NCI-H2171 treated with DMSO at 0.1 percent for 48 hours (cell line): ENCODE data around the gene RFPL1.
"Not testable (repeated sequence)": the region's sequence is repeated elsewhere in the genome, so short reads cannot be mapped to it uniquely, and the experiment has no call there.

ENCODE experiments used
- DNase-seq: peaks from one replicate; lab custom pipeline; 2025; lab: John Stamatoyannopoulos, UW

RFPL1 gene

DNA sequence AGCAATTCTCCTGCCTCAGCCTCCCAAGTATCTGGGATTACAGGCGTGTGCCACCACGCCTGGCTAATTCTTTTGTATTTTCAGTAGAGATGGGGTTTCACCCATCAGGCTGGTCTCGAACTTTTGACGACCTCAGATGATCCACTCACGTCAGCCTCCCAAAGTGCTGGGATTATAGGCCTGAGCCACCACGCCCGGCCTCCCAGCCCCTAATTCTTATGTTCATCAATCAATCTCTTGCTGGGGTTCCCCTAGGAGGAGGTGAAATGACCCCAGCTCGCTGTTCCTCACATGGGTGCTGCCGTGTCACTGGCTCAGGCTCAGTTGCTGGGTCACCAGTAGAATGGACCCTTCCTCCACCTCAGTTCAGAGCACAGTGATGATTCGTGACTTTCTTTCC lies at the start of gene RFPL1:
RFPL1 (plus strand) TSS at position 301 of the 400 bp plus-strand sequence.
- not testable (repeated sequence) for DNase-seq

GRCh38 chr22:29388759-29389090 lies 49.7 kb upstream of the RFPL1 start:
- DNase-seq: no peak

DNA sequence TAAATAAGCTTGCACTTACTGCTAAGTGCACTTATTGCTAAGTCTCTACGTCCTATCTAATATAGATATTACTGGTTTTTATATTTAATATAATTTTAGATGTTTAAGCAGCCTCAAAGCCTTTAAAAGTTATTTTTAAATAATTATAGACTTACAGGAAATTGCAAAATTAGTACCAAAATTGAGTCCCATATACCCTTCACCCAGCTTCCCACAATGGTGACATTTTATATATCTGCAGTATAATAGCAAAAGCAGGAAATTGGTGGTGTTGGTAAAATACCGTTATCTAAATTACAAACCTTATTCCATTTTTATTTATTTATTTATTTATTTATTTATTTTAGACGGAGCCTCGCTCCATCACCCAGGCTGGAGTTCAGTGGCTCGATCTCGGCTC lies 48.1 kb upstream of the RFPL1 start:
- no peak for DNase-seq

- DNase-seq: no peak
These were observed 46.8 kb upstream of the RFPL1 start for GRCh38 chr22:29391546-29391945.

DNA sequence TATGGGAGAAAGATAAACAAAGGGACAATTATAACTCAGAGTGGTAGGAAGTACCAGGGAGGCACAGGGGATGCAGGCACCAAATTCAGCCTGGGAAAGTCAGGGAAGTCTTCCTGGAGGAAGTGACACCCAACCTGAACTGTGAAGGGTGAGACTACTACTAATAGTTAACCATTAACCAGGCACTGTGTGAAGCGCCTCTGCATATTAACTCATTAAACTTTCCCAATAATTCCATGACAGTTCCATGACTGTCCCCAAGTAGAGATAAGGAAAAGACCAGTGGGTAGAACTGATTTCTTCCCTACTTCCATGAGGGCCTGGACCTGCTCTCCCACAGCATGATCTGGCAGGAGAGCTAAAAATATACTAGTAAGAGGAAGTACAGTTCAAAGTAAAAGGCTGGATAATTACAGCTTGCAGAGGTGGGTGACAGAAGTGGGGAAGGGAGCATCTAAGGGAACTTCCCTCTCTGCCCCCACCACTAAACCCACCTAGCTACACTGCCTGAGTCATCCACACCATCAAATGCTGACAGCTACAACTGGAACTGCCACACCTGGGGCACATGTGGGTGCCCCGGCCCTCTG lies 45.3 kb upstream of the RFPL1 start:
- DNase-seq: no peak

DNA sequence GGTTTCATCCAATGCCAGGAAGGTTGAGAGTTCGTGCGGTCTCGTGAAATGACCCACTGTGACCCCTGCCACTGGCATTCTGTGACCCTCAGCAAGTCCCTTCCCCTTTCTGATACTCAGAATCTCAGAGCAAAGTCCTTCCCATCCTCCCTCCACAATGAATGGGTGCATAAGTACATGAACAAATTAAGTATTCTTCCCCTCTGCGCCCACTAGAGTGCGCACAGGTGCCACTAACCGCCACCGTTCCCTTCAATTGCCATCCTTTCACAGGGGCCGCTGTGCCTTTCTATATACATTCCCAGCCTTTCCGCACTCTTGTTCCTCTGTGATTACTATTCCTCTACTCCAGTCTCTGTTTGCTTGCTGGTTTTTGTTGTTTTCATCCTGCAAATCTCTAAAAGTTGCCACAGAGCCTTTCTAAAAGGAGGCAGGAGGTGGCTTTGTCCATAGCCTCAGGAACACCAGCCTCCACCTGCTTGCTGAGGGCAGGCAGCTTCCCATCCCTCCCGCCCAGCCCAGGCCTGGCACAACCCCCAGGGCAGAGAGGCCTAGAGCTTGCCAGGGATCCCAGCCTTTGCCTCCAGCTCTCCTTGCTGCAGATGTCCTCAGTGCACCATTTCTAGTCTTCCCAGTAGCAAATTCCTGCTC lies 43.3 kb upstream of the RFPL1 start:
- DNase-seq: peak; percentile 90

- no peak for DNase-seq
These were observed 42.3 kb upstream of the RFPL1 start for GRCh38 chr22:29396126-29396525.

- no peak for DNase-seq
These were observed 40.6 kb upstream of the RFPL1 start for GRCh38 chr22:29397791-29398190.

DNA sequence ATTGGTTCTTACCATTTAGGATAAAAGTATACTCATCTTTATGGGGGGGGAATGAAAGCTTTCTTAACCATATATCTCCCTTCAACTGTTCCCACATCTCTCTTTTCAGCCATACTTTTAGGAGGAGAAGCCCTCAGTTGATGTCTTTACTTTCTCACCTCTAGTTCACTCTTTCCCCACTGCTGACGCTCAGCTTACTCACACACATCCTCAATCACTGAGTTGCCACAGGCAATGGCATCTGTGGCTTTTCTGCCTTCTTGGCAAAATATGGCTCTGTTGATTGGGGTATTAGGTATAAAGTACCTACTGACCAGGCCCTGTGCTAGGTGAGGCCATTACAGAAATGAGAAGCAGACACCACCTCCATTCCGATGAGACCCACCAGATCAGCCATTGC lies 37.8 kb upstream of the RFPL1 start:
- no peak for DNase-seq

DNA sequence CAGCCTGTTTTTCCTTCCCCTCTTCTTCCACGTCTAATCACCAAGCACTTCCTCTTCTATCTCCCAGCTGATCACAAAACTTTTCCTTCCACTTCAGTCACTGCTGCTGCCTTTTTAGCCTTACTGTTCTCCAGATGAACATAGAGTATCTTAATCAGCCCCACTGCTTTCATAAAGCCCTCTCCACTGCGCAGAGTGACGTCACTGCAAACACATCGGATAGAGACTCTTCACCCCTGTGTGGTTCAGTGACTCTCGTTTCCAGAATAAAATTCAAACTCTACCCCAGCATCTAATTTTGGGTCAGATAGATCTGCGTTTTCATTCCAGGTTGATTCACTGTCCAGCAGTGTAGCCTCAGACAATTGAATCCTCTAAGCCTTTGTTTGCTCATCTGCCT lies 36.8 kb upstream of the RFPL1 start:
- not testable (repeated sequence) for DNase-seq

DNA sequence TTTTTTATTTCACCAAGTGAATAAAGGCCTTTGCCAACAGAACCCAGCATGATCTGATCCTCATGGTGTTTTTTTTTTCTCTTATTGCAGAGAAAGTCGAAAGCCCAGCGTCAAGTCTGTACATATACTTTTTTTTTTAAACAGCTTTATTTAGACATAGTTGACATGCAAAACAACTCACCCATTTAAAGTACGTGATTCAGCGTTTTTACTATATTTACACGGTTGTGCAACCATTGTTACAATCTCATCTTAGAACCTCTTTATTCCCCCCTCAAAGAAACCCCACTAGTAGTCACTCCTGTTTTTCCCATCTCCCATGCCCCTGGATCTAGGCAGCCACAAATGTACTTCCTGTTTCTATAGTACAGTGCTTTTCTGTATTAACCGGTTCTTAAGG lies 29.4 kb upstream of the RFPL1 start:
- DNase-seq: no peak

GRCh38 chr22:29411569-29412211 lies 26.7 kb upstream of the RFPL1 start:
- DNase-seq: not testable (repeated sequence)

DNA sequence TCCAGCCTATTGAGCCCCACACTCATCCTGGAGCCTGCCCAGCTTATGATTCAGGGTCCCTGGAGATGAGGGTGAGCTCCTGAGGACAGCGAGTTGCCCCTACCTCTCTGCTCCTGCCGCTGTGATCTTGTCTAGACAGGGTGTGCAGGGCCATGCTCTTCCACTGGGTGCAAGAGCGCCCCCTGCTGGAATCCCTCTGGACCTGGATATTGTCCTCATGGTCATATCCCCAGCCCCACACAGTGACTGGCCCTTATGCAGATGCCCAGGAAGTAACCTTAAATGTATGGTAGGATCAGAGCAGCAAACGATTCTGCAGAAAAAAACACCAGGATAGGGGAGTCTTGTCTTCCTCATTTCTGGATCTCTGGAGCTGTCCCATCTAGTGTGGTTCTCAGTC lies 25.6 kb upstream of the RFPL1 start:
- DNase-seq: not testable (repeated sequence)

DNA sequence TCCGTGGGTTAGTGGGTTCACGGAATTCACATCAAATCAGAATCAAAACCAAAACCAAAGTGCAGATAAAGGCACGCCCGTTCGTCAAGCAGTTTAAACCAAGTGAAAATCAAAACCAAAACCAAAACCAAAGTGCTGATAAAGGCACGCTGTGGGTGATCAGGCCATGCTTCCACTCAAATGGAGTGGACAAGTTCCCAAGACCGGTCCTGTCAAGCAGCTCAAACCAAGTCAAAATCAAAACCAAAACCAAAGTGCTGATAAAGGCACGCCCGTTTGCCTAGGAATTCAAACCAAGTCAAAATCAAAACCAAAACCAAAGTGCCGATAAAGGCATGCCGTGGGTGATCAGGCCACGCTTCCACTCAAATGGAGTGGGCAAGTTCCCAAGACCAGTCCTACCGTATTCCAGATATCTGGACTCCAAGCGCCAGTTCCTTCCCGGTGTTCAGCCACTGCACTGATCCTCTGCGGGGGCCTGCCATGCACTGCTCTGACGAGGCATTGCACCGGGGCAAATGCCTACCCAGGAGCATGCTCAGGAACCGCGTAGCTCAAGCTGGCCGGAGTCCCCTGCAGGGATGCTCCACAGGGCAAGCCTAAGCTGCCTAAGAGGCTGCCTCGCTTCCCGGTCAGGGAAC lies 23.3 kb upstream of the RFPL1 start:
- DNase-seq: not testable (repeated sequence)

DNA sequence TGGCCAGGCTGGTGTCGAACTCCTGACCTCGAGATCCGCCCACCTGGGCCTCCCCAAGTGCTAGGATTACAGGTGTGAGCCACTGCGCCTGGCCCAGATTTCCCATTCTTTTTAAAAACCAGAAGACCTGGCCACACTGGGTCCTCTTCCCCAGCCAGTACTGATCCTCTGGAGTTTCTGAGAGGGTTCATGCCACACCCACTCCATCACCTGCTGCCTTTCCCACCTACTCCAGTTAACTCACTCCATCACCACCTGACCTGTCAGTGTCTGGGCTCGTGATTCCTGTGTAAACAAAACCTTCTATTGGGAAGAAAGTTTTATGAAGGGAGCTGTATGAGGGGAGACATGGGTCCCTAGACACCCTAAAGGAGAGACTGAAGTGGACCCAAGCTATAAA lies 19.7 kb upstream of the RFPL1 start:
- DNase-seq: not testable (repeated sequence)

DNA sequence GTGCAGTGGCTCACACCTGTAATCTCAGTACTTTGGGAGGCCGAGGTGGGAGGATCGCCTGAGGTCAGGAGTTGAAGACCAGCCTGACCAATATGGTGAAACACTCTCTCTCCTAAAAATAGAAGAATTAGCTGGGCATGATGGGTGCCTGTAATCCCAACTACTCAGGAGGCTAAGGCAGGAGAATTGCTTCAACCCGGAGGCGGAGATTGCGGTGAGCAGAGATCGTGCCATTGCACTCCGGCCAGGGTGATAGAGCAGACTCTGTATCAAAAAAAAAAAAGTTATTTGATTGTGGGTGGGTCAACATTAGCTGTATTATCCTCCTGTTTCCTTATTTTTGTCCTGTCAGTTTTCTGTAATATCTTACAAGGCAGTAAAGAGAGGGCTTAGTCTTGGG lies 11.9 kb upstream of the RFPL1 start:
- DNase-seq: no peak

GRCh38 chr22:29427176-29427760 lies 11.1 kb upstream of the RFPL1 start:
- DNase-seq: no peak

DNA sequence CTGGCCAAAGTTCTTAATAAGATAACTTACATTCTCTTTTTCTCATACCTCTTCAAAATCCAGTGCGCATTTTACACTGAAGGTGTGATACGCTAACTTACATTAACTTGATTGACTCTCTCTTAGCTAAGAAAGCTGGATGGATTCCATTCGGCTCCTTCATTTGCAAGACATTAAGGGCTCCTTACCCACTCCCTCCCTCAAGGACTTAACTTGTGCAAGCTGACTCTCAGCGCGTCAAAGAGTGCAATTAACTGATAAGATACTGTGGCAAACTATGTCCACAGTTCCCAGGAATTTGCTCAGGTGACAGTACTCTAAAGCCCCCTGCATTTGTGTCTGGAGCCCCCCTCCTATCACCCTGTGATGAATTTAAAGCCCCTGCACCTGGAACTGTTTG lies 6.4 kb upstream of the RFPL1 start:
- no peak for DNase-seq

DNA sequence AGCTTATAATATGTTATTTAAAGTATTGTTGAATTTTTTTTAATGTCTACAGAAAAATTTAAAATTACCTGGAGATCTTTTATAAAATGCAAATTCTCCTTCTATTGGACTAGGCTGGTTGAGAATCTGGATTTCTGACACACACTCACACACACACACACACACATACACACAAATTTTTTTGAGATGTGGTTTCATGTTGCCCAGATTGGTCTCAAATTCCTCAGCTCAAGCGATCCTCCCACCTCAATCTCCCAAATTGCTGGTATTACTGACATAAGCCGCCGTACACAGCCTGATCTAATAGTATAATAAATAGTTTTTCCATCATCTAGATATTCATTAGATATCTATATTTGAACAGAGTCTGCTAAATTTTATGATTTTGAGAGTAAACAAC lies 4.5 kb upstream of the RFPL1 start:
- peak; percentile 15 for DNase-seq

GRCh38 chr22:29434288-29434687 lies 4.1 kb upstream of the RFPL1 start:
- DNase-seq: no peak

- no peak for DNase-seq
These were observed 2.9 kb upstream of the RFPL1 start for GRCh38 chr22:29435236-29436136.

DNA sequence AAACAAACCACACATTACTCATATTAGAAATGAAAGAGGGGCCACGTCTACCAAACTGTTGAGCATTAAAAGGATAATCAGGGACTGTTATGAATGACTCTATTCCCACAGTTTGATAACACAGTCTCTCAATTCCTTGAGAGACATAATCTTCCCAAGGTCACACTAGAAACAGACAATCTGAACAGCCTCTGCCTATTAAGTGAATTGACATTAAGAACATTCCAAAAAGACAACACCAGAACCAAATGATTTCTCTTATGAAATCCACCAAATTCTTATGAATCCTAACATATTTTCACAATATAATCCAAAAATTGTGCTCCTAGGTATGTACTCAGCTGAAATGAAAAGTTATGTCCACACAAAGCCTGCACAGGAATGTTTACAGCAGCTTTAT lies 4.6 kb downstream of the RFPL1 start:
- DNase-seq: no peak
